Transverse colon (tissue), 4 donors: ENCODE results near the gene HAGH. TPM values are rescaled to one million over a fixed set of nuclear protein-coding genes. Genes with fewer than 3 reads are reported as not detected.
"Not testable (repeated sequence)": the region's sequence is repeated elsewhere in the genome, so short reads cannot be mapped to it uniquely, and the experiment has no call there.

Experiments used
- DNase-seq: peaks from one replicate; pipeline ENCODE4 v3.0.0-alpha.2; 2019
- H3K27ac ChIP-seq, 4 donors: fragments of 200-600 bp; sonication (generic); 2 replicates each; pipeline ENCODE4 v1.5.1; 2016 to 2018; ENCODE audit warnings: inconsistent platforms in 4 of 4
- H3K27me3 ChIP-seq: fragments of 200-600 bp; sonication (generic); 2 replicates; pipeline ENCODE4 v1.5.1; 2017; ENCODE audit warnings: inconsistent platforms
- H3K36me3 ChIP-seq, 4 donors: fragments of 200-600 bp; sonication (generic); 2 replicates each; pipeline ENCODE4 v1.5.1; 2017 to 2019; ENCODE audit warnings: inconsistent platforms in 4 of 4
- H3K4me1 ChIP-seq, 4 donors: fragments of 200-600 bp; sonication (generic); 2 replicates each; pipeline ENCODE4 v1.5.1; 2017 to 2020; ENCODE audit warnings: inconsistent platforms in 4 of 4
- H3K4me3 ChIP-seq, 4 donors: fragments of 200-600 bp; sonication (generic); 1 replicate in 1 of 4; 2 replicates in 3 of 4; pipeline versions ENCODE4 v1.5.1 to v1.6.1; 2017 to 2019; ENCODE audit warnings: inconsistent platforms in 4 of 4
- H3K9me3 ChIP-seq, 2 donors: fragments of 200-600 bp; sonication (generic); 2 replicates each; pipeline ENCODE4 v1.5.1; 2017 to 2019; ENCODE audit warnings: inconsistent platforms in 2 of 2
- CTCF ChIP-seq, 5 experiments: fragments of 200-600 bp in 3 of 5; fragments of 450-650 bp in 2 of 5; sonication (generic) in 3 of 5; IDR thresholded peaks; 1 replicate in 2 of 5; 2 replicates in 3 of 5; pipeline ENCODE4 v1.5.1; 2016 to 2017; ENCODE audit warnings: antibody characterized with exemption in 5 of 5, inconsistent platforms in 3 of 5, mild to moderate bottlenecking in 2 of 5, moderate library complexity in 1 of 5
- EP300 ChIP-seq: sonication (generic); formaldehyde crosslinking; IDR thresholded peaks from one replicate; pipeline ENCODE4 v1.6.1; 2017; ENCODE audit warnings: antibody characterized with exemption, low read depth
- POLR2A ChIP-seq: fragments of 450-650 bp; IDR thresholded peaks from one replicate; pipeline ENCODE4 v1.6.1; 2016; ENCODE audit warnings: antibody characterized with exemption, mild to moderate bottlenecking, moderate library complexity
- POLR2AphosphoS5 ChIP-seq, 3 donors: sonication (generic); formaldehyde crosslinking; IDR thresholded peaks; one replicate each; pipeline ENCODE4 v1.6.1; 2016; ENCODE audit warnings: antibody characterized with exemption in 3 of 3
- WGBS, 2 donors: methylation state at CpG; one replicate each; pipeline ENCODE4 v1.1.5; 2018; ENCODE audit warnings: low coverage in 1 of 2; 5-methylcytosine and 5-hydroxymethylcytosine counted together
- in situ Hi-C, 4 donors: fragments of 200-750 bp; cut with MboI; loops; one replicate each; pipeline versions ENCODE4 v1.15.0 to v1.15.1; 2017; ENCODE audit warnings: low sequenced_read_pairs in 3 of 4, low pct_ligation_motif_present in 1 of 4, low pct_unique_long_range_greater_than_20kb in 1 of 4
- intact Hi-C: fragments of 100-400 bp; cut with DNase I; formaldehyde crosslinking; loops from one replicate; pipeline ENCODE4 v1.15.1; 2023; ENCODE audit warnings: low total_unique reads
- total RNA-seq, 4 donors: library from RNA; depleted of rRNA; stranded (reverse); fragments of >200 nt; gene quantifications; one replicate each; pipeline ENCODE4 v1.1.0, GENCODE V29; 2016

Gene HAGH
- 100 to 1,000 TPM in 2 of 4 donors, 10 to 100 TPM in 2; 40.6 to 403 (median 121) TPM for total RNA-seq

GRCh38 chr16:1826691-1827573 lies at the start of gene HAGH, which contains the start of gene FAHD1:
TSS of gene HAGH (minus strand) at chr16:1826825. CDS start at chr16:1826787, 38 bp downstream.
TSS of gene FAHD1 (plus strand) at chr16:1827206. CDS start at chr16:1827239, 33 bp downstream.
- H3K4me3 ChIP-seq, result peak within 1 kb of the TSS; percentile 62 to 89 (median 68)
- 0% methylated on average over 84 of the region's 104 CpGs; no CpG with 5 or more reads in 1 of the 2 donors for WGBS, 2 donors
- peak within 1 kb of the TSS; percentile 80 to 97 (median 94) for H3K27ac ChIP-seq
- in situ Hi-C loops, result no loop called here
- H3K27me3 ChIP-seq, result no peaks in the 10 kb centered on the region
- peaks cover 24 to 45% (median 35%) of the 10 kb centered on the region in 4 donors for H3K4me1 ChIP-seq
- DNase-seq, result peak; percentile 94
- H3K9me3 ChIP-seq, result no peaks in the 10 kb centered on the region
- intact Hi-C loops, result no loop called here
- TF ChIP-seq EP300, result no peak
- no peak for TF ChIP-seq CTCF (IDR thresholded peaks at IDR 0.05)
- peak; percentile 83 to 87 (median 87) for TF ChIP-seq POLR2AphosphoS5 (IDR thresholded peaks at IDR 0.05)
- TF ChIP-seq POLR2A, result peak; percentile 77
- H3K36me3 ChIP-seq, result peaks cover 0 to 7% (median 2%) of the 10 kb centered on the region in 4 donors

GRCh38 chr16:1876066-1876465 lies 49.4 kb upstream of the HAGH start:
- in situ Hi-C loops, H3K36me3 ChIP-seq, H3K9me3 ChIP-seq, DNase-seq, H3K4me3 ChIP-seq, intact Hi-C loops: not testable (repeated sequence)
- Histone ChIP-seq H3K27ac (peak overlapping the region in 1 of 4 donors; percentile 73), H3K27me3 (peaks cover 57% of the 10 kb centered on the region), H3K4me1 (peaks cover 0 to 25% (median 12%) of the 10 kb centered on the region in 4 donors)
- 74 to 85% methylated on average over 9 to 13 of the region's 13 CpGs for WGBS, 2 donors

- WGBS, 2 donors, result 42 to 46% methylated on average over 5 to 6 of the region's 6 CpGs
- H3K36me3 ChIP-seq, result no peaks in the 10 kb centered on the region
- peaks cover 52% of the 10 kb centered on the region for H3K27me3 ChIP-seq
- no peak overlapping the region for H3K4me3 ChIP-seq
- no peak for DNase-seq
- H3K4me1 ChIP-seq, result peaks cover 0 to 25% (median 12%) of the 10 kb centered on the region in 4 donors
- intact Hi-C loops (no loop called here), in situ Hi-C loops (no loop called here)
- TF ChIP-seq POLR2A, result no peak
- TF ChIP-seq EP300, result no peak
- TF ChIP-seq CTCF (IDR thresholded peaks at IDR 0.05), result no peak
- TF ChIP-seq POLR2AphosphoS5 (IDR thresholded peaks at IDR 0.05), result no peak
- no peak overlapping the region for H3K27ac ChIP-seq
- no peaks in the 10 kb centered on the region for H3K9me3 ChIP-seq
These were observed 48.2 kb upstream of the HAGH start for GRCh38 chr16:1874854-1875253.

GRCh38 chr16:1871974-1872635 lies 45.5 kb upstream of the HAGH start, which contains the start of gene MEIOB:
TSS of gene MEIOB (minus strand) at chr16:1872164. CDS start at chr16:1868175, 3,989 bp downstream.
- in situ Hi-C loops, result no loop called here

More at GRCh38 chr16:1871974-1872635, 45.5 kb upstream of the HAGH start, which contains the start of gene MEIOB:
- H3K27ac ChIP-seq, result no peak within 1 kb of the TSS
- H3K4me3 ChIP-seq, result peak within 1 kb of the TSS in 2 of 4 donors; percentile 19 to 26
- peak; percentile 30 for DNase-seq
- H3K9me3 ChIP-seq, result no peaks in the 10 kb centered on the region
- 5 to 28% methylated on average over 8 to 54 of the region's 68 CpGs for WGBS, 2 donors
- H3K4me1 ChIP-seq, result peaks cover 0 to 16% (median 6%) of the 10 kb centered on the region in 4 donors
- intact Hi-C loops, result no loop called here
- H3K27me3 ChIP-seq, result peaks cover 39% of the 10 kb centered on the region
- TF ChIP-seq POLR2A, result no peak
- TF ChIP-seq EP300, result no peak
- TF ChIP-seq POLR2AphosphoS5 (IDR thresholded peaks at IDR 0.05), result no peak
- TF ChIP-seq CTCF (IDR thresholded peaks at IDR 0.05), result no peak
- no peaks in the 10 kb centered on the region for H3K36me3 ChIP-seq
